HCT116 (cell line): ENCODE results near the gene SYN1. TPM values are rescaled to one million over a fixed set of nuclear protein-coding genes. Genes with fewer than 3 reads are reported as not detected.

Experiments
- ATAC-seq: fragments of 200-7000 bp; cut with Tn5 transposase; 2 replicates; pipeline ENCODE4 v1.9.1; 2020; ENCODE audit warnings: mild to moderate bottlenecking, moderate library complexity
- BruUV-seq: library from RNA; stranded (reverse); fragments of 400-500 nt; replicated peaks from 2 replicates; lab custom pipeline; 2021; lab: Mats Ljungman, UMichigan
- CTCF ChIA-PET: fragments of 300-600 bp; sonication (Branson Sonifier 250); formaldehyde crosslinking; loops from one replicate; lab custom pipeline; 2021; ENCODE audit warnings: antibody characterized with exemption; lab: Charles Lee
- POLR2A ChIA-PET: fragments of 300-600, 350-600 bp; sonication (Branson Sonifier 250); formaldehyde crosslinking; loops from one replicate; lab custom pipeline; 2021; ENCODE audit warnings: antibody characterized with exemption; lab: Charles Lee
- RAD21 ChIA-PET, 2 experiments: fragments of 300-600 bp; sonication (Branson Sonifier 250); formaldehyde crosslinking; loops; one replicate each; lab custom pipeline; 2023; ENCODE audit warnings: low total read pairs in 2 of 2; ENCODE audit not compliant: uncharacterized antibody in 2 of 2, unreplicated experiment in 2 of 2, low non-redundant PET in 1 of 2; lab: Charles Lee
- DNase-seq: peaks from one replicate; pipeline ENCODE4 v3.0.0-alpha.2; 2010; ENCODE audit warnings: low read depth, low spot score
- H2AFZ ChIP-seq: fragments of 200-600 bp; shearing (Covaris generic), sonication (generic); 2 replicates; pipeline ENCODE4 v1.6.1; 2017; ENCODE audit warnings: low read depth, mixed run types, mixed read lengths, antibody characterized with exemption, low read length; ENCODE audit not compliant: poor library complexity, severe bottlenecking
- H3K27ac ChIP-seq: 2 replicates; pipeline ENCODE4 v1.5.1; 2012; ENCODE audit warnings: low read depth, low read length
- H3K27me3 ChIP-seq: fragments of 200-600 bp; sonication (generic); 2 replicates; pipeline ENCODE4 v1.6.1; 2016; ENCODE audit warnings: mixed run types, low read length, mixed read lengths; ENCODE audit not compliant: insufficient read depth
- H3K36me3 ChIP-seq, 2 experiments: fragments of 200-500 bp in 1 of 2; fragments of 200-600 bp in 1 of 2; sonication (Bioruptor generic) in 1 of 2; sonication (generic) in 1 of 2; 2 replicates each; pipeline versions ENCODE4 v1.5.1 to v1.6.1; 2014 to 2016; ENCODE audit warnings: low read length in 2 of 2, inconsistent platforms in 1 of 2, mixed read lengths in 1 of 2, mixed run types in 1 of 2; ENCODE audit not compliant: insufficient read depth in 2 of 2, control insufficient read depth in 1 of 2
- H3K4me1 ChIP-seq, 2 experiments: fragments of 200-600 bp in 1 of 2; sonication (generic) in 1 of 2; 2 replicates each; pipeline versions ENCODE4 v1.5.1 to v1.6.1; 2012 to 2017; ENCODE audit warnings: low read length in 2 of 2, inconsistent platforms in 1 of 2, mild to moderate bottlenecking in 1 of 2, mixed read lengths in 1 of 2, mixed run types in 1 of 2, moderate library complexity in 1 of 2; ENCODE audit not compliant: insufficient read depth in 2 of 2, control insufficient read depth in 1 of 2
- H3K4me2 ChIP-seq: fragments of 200-600 bp; sonication (generic); 2 replicates; pipeline ENCODE4 v1.6.1; 2017; ENCODE audit warnings: mixed run types, low read length, mixed read lengths
- H3K4me3 ChIP-seq, 2 experiments: fragments of 200-600 bp in 1 of 2; sonication (generic) in 1 of 2; replicated peaks in 1 of 2; 2 replicates each; pipeline ENCODE4 v1.5.1; 2011 to 2016; ENCODE audit warnings: low read length in 2 of 2, control low read depth in 1 of 2, low read depth in 1 of 2, mild to moderate bottlenecking in 1 of 2, mixed read lengths in 1 of 2, mixed run types in 1 of 2
- H3K79me2 ChIP-seq: fragments of 200-600 bp; sonication (generic); 2 replicates; pipeline ENCODE4 v1.6.1; 2017; ENCODE audit warnings: mild to moderate bottlenecking, mixed run types, low read length, moderate library complexity, mixed read lengths; ENCODE audit not compliant: insufficient read depth
- H3K9ac ChIP-seq: fragments of 200-600 bp; sonication (generic); 2 replicates; pipeline ENCODE4 v1.6.1; 2016; ENCODE audit warnings: low read length, mixed read lengths
- H3K9me2 ChIP-seq: fragments of 200-600 bp; sonication (generic), shearing (Covaris generic); 2 replicates; pipeline ENCODE4 v1.6.1; 2017; ENCODE audit warnings: mixed run types, mild to moderate bottlenecking, moderate library complexity; ENCODE audit not compliant: insufficient read depth
- H3K9me3 ChIP-seq, 2 experiments: fragments of 200-500 bp in 1 of 2; fragments of 200-600 bp in 1 of 2; sonication (Bioruptor generic) in 1 of 2; sonication (generic) in 1 of 2; 2 replicates each; pipeline ENCODE4 v1.6.1; 2014 to 2017; ENCODE audit warnings: low read length in 2 of 2, mixed read lengths in 2 of 2, inconsistent platforms in 1 of 2, low read depth in 1 of 2, mild to moderate bottlenecking in 1 of 2, mixed run types in 1 of 2, moderate library complexity in 1 of 2; ENCODE audit not compliant: control insufficient read depth in 1 of 2, insufficient read depth in 1 of 2
- H4K20me1 ChIP-seq: fragments of 200-600 bp; sonication (generic), shearing (Covaris generic); 2 replicates; pipeline ENCODE4 v1.6.1; 2017; ENCODE audit warnings: mixed run types, mild to moderate bottlenecking, moderate library complexity; ENCODE audit not compliant: insufficient read depth
- ATF3 ChIP-seq: IDR thresholded peaks from 2 replicates; pipeline ENCODE4 v1.6.1; 2012
- CTCF ChIP-seq, 3 experiments: fragments of 200-600 bp in 1 of 3; sonication (generic) in 1 of 3; IDR thresholded peaks in 2 of 3; conservative IDR thresholded peaks in 1 of 3; 2 replicates each; pipeline ENCODE4 v1.5.1; 2012 to 2017; ENCODE audit warnings: low read depth in 2 of 3, low read length in 2 of 3, antibody characterized with exemption in 1 of 3, borderline replicate concordance in 1 of 3, control low read depth in 1 of 3, mild to moderate bottlenecking in 1 of 3, mixed read lengths in 1 of 3, mixed run types in 1 of 3, moderate library complexity in 1 of 3; ENCODE audit not compliant: insufficient read depth in 1 of 3
- EGR1 ChIP-seq: IDR thresholded peaks from 2 replicates; pipeline ENCODE4 v1.6.1; 2012; ENCODE audit warnings: low read depth
- ELF1 ChIP-seq: IDR thresholded peaks from 2 replicates; pipeline ENCODE4 v1.6.1; 2012; ENCODE audit warnings: low read depth, borderline replicate concordance
- EZH2phosphoT487 ChIP-seq: fragments of 200-600 bp; IDR thresholded peaks from 2 replicates; pipeline ENCODE4 v1.6.1; 2018; ENCODE audit warnings: antibody characterized with exemption, borderline replicate concordance
- FOSL1 ChIP-seq: IDR thresholded peaks from 2 replicates; pipeline ENCODE4 v1.6.1; 2012; ENCODE audit warnings: low read depth
- JUND ChIP-seq: IDR thresholded peaks from 2 replicates; pipeline ENCODE4 v1.6.1; 2012
- MAX ChIP-seq: IDR thresholded peaks from 2 replicates; pipeline ENCODE4 v1.6.1; 2012
- POLR2AphosphoS5 ChIP-seq: IDR thresholded peaks from 2 replicates; pipeline ENCODE4 v1.6.1; 2011; ENCODE audit warnings: mild to moderate bottlenecking, low read depth, low read length, moderate library complexity
- REST ChIP-seq: IDR thresholded peaks from 2 replicates; pipeline ENCODE4 v1.6.1; 2012; ENCODE audit warnings: low read depth
- SP1 ChIP-seq: IDR thresholded peaks from 2 replicates; pipeline ENCODE4 v1.6.1; 2012; ENCODE audit warnings: low read depth
- SRF ChIP-seq: IDR thresholded peaks from 2 replicates; pipeline ENCODE4 v1.6.1; 2012; ENCODE audit warnings: low read depth
- TCF7L2 ChIP-seq: IDR thresholded peaks from 2 replicates; pipeline ENCODE4 v1.7.0; 2011; ENCODE audit warnings: borderline replicate concordance, inconsistent platforms; ENCODE audit not compliant: insufficient read depth, insufficient read length; ENCODE audit errors: extremely low read depth
- YY1 ChIP-seq: IDR thresholded peaks from 2 replicates; pipeline ENCODE4 v1.6.1; 2011; ENCODE audit warnings: low read length, low read depth, moderate library complexity, mild to moderate bottlenecking; ENCODE audit not compliant: insufficient replicate concordance; ENCODE audit errors: extremely low read depth
- ZNF274 ChIP-seq: fragments of 200-500 bp; sonication (Bioruptor generic); IDR thresholded peaks from 2 replicates; pipeline ENCODE4 v1.6.1; 2014; ENCODE audit warnings: mild to moderate bottlenecking, low read depth, low read length, inconsistent platforms
- intact Hi-C: fragments of 100-400 bp; cut with micrococcal nuclease; formaldehyde crosslinking; loops from 2 replicates; pipeline ENCODE4 v1.10.0; 2022
- total RNA-seq: library from RNA; stranded (reverse); gene quantifications from one replicate; pipeline ENCODE4 v1.2.1, GENCODE V29; 2021; ENCODE audit not compliant: unreplicated experiment

SYN1 gene
- total RNA-seq, 1 experiment from 2014 or later: 0.86 TPM

- ChIA-PET RAD21 (no interaction called here), CTCF (no interaction called here), POLR2A (no interaction called here)
- Histone ChIP-seq H3K9ac (no peak overlapping the region), H4K20me1 (no peaks in the 10 kb centered on the region), H3K27me3 (no peaks in the 10 kb centered on the region), H3K79me2 (peaks cover under 1% of the 10 kb centered on the region), H3K4me2 (no peak overlapping the region), H3K4me1 (peaks cover 12 to 50% of the 10 kb centered on the region in 2 experiments), H3K4me3 (no peak overlapping the region), H2AFZ (no peak overlapping the region), H3K27ac (no peak overlapping the region), H3K9me2 (no peaks in the 10 kb centered on the region), H3K9me3 (no peaks in the 10 kb centered on the region), H3K36me3 (no peaks in the 10 kb centered on the region)
- intact Hi-C loops: no loop called here
- DNase-seq (no peak), ATAC-seq (no peak)
- no TSS peak for BruUV-seq
- TF ChIP-seq TCF7L2 (no peak), SP1 (no peak), CTCF (IDR thresholded peaks at IDR 0.05 in 2 of 3, conservative IDR thresholded peaks at IDR 0.05 in 1 of 3; ENCODE audit: borderline replicate concordance in 1 of 3, insufficient read depth in 1 of 3, low read depth in 2 of 3, low read length in 2 of 3) (no peak), ZNF274 (no peak), EZH2phosphoT487 (no peak), ATF3 (no peak), EGR1 (no peak), POLR2AphosphoS5 (no peak), ELF1 (no peak), JUND (no peak), YY1 (no peak), FOSL1 (no peak), MAX (no peak), SRF (no peak), REST (no peak)
Measured at GRCh38 chrX:47577424-47577823, 42.2 kb downstream of the SYN1 start.
